Testis (tissue), 3 donors: ENCODE measurements around the gene SLC6A2. TPM values are rescaled to one million over a fixed set of nuclear protein-coding genes. Genes with fewer than 3 reads are reported as not detected.

Experiments used
- DNase-seq: peaks from one replicate; pipeline ENCODE4 v3.0.0-alpha.2; 2019
- H3K27ac ChIP-seq, 2 donors: fragments of 200-600 bp; sonication (generic); one replicate each; pipeline ENCODE4 v1.5.1; 2019
- H3K27me3 ChIP-seq: fragments of 200-600 bp; sonication (generic); one replicate; pipeline ENCODE4 v1.5.1; 2019
- H3K36me3 ChIP-seq: fragments of 200-600 bp; sonication (generic); one replicate; pipeline ENCODE4 v1.5.1; 2017; ENCODE audit warnings: low read depth; ENCODE audit errors: missing control alignments
- H3K4me1 ChIP-seq: fragments of 200-600 bp; sonication (generic); one replicate; pipeline ENCODE4 v1.5.1; 2019
- H3K4me3 ChIP-seq, 2 donors: fragments of 200-600 bp; sonication (generic); one replicate each; pipeline ENCODE4 v1.5.1; 2017 to 2019
- H3K9me3 ChIP-seq: fragments of 200-600 bp; sonication (generic); one replicate; pipeline ENCODE4 v1.5.1; 2017
- CTCF ChIP-seq, 3 experiments: fragments of 450-650 bp in 2 of 3; fragments of 200-600 bp in 1 of 3; sonication (generic) in 1 of 3; IDR thresholded peaks; one replicate each; pipeline ENCODE4 v1.5.1; 2016 to 2019; ENCODE audit warnings: antibody characterized with exemption in 3 of 3, mild to moderate bottlenecking in 2 of 3, moderate library complexity in 1 of 3
- POLR2A ChIP-seq: fragments of 450-650 bp; IDR thresholded peaks from one replicate; pipeline ENCODE4 v1.6.1; 2017; ENCODE audit warnings: antibody characterized with exemption, mild to moderate bottlenecking, moderate library complexity
- WGBS, 2 donors: methylation state at CpG; one replicate each; pipeline ENCODE4 v1.1.5; 2018; 5-methylcytosine and 5-hydroxymethylcytosine counted together
- intact Hi-C: fragments of 100-400 bp; cut with DNase I; formaldehyde crosslinking; loops from one replicate; pipeline ENCODE4 v1.15.1; 2023; ENCODE audit warnings: low total_unique reads
- polyA plus RNA-seq: library from polyadenylated mRNA; stranded (reverse); fragments of 350-450 nt; fragmentation: Illumina TruSeq; extraction: RNeasy Lipid Tissue Mini Kit (QIAGEN cat#74804); gene quantifications from one replicate; pipeline ENCODE4 v1.2.3, GENCODE V29; 2014; ENCODE audit warnings: low read depth, low replicate concordance; ENCODE audit not compliant: insufficient read depth
- total RNA-seq, 2 donors: library from RNA; depleted of rRNA; stranded (reverse); fragments of >200 nt; gene quantifications; one replicate each; pipeline ENCODE4 v1.2.3, GENCODE V29; 2016

The SLC6A2 gene
- total and polyA plus RNA-seq, 3 donors from 2014 or later: 3.5 to 16.6 (median 5.7) TPM

- no peak for DNase-seq
- TF ChIP-seq POLR2A: no peak
- TF ChIP-seq CTCF (IDR thresholded peaks at IDR 0.05): no peak
- H3K4me1 ChIP-seq: no peaks in the 10 kb centered on the region
- intact Hi-C loops: no loop called here
- H3K9me3 ChIP-seq: no peaks in the 10 kb centered on the region
- WGBS, 2 donors: 81 to 84% methylated on average over 9 of the region's 9 CpGs
- no peak overlapping the region for H3K4me3 ChIP-seq
- no peaks in the 10 kb centered on the region for H3K36me3 ChIP-seq
- H3K27ac ChIP-seq: no peak overlapping the region
- H3K27me3 ChIP-seq: no peaks in the 10 kb centered on the region
Observed at GRCh38 chr16:55640701-55641327, 15.0 kb upstream of the SLC6A2 start.

DNA sequence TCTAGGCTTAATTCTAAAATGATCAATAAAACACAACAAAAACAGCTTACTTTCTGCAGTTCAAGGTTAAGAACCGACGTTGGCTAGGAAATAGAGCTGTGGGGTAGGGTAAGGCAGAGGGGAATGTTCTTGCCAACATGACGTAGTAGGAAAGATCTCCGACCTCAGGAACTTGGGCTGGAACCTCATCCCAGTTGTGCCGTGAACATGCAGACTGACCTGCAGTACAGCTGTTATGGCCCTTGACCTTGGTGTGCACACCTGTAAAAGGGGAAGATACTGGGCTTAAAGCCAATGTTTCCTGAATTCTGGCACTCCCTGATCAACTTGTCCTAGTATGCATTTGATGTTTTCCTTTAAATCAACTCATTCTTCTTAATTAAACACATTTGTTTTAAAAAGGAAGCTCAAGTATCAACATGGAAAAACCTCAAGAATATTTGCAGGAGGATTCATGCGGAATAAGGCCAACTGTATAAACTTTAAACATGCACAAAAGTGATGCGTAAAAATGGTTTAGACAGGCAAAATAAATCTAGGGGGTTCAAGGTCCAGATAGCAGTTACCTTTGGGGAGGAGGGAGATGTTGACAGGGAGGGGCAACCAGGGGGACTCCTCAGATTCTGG lies 14.2 kb upstream of the SLC6A2 start:
- no peaks in the 10 kb centered on the region for H3K4me1 ChIP-seq
- intact Hi-C loops: no loop called here
- H3K9me3 ChIP-seq: no peaks in the 10 kb centered on the region
- no peak overlapping the region for H3K27ac ChIP-seq
- no peak for DNase-seq
- no peak overlapping the region for H3K4me3 ChIP-seq
- no peaks in the 10 kb centered on the region for H3K36me3 ChIP-seq
- H3K27me3 ChIP-seq: no peaks in the 10 kb centered on the region
- WGBS, 2 donors: 39 to 46% methylated on average over 7 of the region's 7 CpGs
- TF ChIP-seq POLR2A (no peak), CTCF (IDR thresholded peaks at IDR 0.05) (no peak)

DNA sequence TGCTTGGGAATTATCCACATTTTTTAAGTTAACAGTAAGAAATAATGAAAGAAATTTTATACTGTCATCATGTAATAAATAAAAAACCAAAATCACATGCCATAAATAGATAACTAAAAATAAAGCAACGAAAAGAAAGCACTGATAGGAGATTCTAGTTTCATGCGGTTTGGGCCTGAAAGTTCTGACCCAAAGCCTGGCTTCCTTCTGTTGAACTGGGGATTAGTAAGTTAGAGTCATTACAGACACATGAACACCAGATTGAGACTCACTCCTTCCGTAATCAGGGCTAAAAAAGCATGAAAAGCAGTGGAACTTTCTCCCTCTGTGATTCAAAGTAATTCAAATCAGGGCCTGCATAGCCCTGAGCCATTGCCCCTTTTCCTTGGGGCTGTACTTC lies 13.2 kb upstream of the SLC6A2 start:
- Histone ChIP-seq H3K27ac (no peak overlapping the region), H3K9me3 (no peaks in the 10 kb centered on the region), H3K36me3 (no peaks in the 10 kb centered on the region), H3K4me3 (no peak overlapping the region), H3K27me3 (no peaks in the 10 kb centered on the region), H3K4me1 (no peaks in the 10 kb centered on the region)
- TF ChIP-seq CTCF (IDR thresholded peaks at IDR 0.05): no peak
- TF ChIP-seq POLR2A: no peak
- WGBS, 2 donors: 88 to 91% methylated on average over 3 of the region's 3 CpGs
- no peak for DNase-seq
- intact Hi-C loops: no loop called here

DNA sequence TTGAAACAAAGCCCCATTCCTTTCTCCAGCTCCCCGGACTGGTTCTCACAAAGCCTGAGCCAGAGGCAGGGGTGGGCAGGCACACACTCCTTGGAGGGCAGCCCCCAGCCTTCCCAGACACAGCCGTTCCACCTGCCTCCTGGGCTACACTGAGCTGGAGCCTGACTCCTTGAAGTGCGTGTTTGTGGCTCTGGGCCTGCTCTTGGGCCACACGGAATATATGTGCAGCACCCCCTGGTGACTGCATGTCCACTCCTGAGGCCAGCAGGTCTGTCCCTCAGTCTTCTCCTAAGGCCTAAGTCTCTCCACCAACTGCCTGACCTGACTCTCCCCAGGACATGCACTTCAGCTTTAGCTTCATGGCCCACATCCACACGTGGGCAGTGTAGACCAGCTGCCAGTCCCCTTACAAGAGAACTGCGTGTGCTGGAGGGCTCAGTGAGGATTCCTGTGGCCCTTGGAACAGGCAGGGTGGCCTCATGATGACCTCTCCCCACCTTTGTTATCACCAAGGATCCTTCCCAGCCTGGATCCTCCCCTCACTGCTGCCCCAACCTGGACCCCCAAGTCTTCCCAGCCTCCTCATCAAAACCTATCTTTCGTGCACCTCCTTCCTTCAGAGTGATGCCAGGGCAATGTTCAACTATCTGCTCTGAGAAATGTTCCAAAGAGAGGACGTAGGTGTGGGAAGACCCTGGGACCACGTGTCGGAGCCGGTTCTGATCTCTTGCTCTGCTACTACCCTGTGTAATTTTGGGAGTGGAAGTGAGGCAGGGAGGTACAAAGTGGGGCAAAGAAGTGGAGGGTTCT lies 12.4 kb upstream of the SLC6A2 start:
- Histone ChIP-seq H3K36me3 (no peaks in the 10 kb centered on the region), H3K27ac (no peak overlapping the region), H3K4me3 (no peak overlapping the region), H3K9me3 (no peaks in the 10 kb centered on the region), H3K27me3 (no peaks in the 10 kb centered on the region), H3K4me1 (no peaks in the 10 kb centered on the region)
- DNase-seq: peak; percentile 26
- TF ChIP-seq CTCF (IDR thresholded peaks at IDR 0.05) (no peak), POLR2A (no peak)
- 90 to 95% methylated on average over 11 of the region's 11 CpGs for WGBS, 2 donors
- intact Hi-C loops: no loop called here
